ENCODE results near the gene CASR.
"Not testable (repeated sequence)": the region's sequence is repeated elsewhere in the genome, so short reads cannot be mapped to it uniquely, and the experiment has no call there.

The CASR gene

GRCh38 chr3:122198966-122199365 lies 15.5 kb downstream of the CASR start:
- TF ChIP-seq CTCF (conservative IDR thresholded peaks at IDR 0.05), result no peak
- no peak overlapping the region for H3K27ac ChIP-seq

- H3K27ac ChIP-seq, result no peak overlapping the region
- TF ChIP-seq CTCF (conservative IDR thresholded peaks at IDR 0.05), result no peak
These were observed 16.1 kb downstream of the CASR start for GRCh38 chr3:122199552-122199951.

- no peak for TF ChIP-seq CTCF (conservative IDR thresholded peaks at IDR 0.05)
- no peak overlapping the region for H3K27ac ChIP-seq
These were observed 17.2 kb downstream of the CASR start for GRCh38 chr3:122200661-122201060.

GRCh38 chr3:122201476-122201875 lies 18.0 kb downstream of the CASR start:
- not testable (repeated sequence) for H3K27ac ChIP-seq

GRCh38 chr3:122208579-122208978 lies 25.1 kb downstream of the CASR start:
- TF ChIP-seq CTCF (conservative IDR thresholded peaks at IDR 0.05), result no peak
- no peak overlapping the region for H3K27ac ChIP-seq

GRCh38 chr3:122213650-122214049 lies 30.2 kb downstream of the CASR start:
- no peak overlapping the region for H3K27ac ChIP-seq
- TF ChIP-seq CTCF (conservative IDR thresholded peaks at IDR 0.05), result no peak

- no peak overlapping the region for H3K27ac ChIP-seq
- TF ChIP-seq CTCF (conservative IDR thresholded peaks at IDR 0.05), result no peak
These were observed 31.2 kb downstream of the CASR start for GRCh38 chr3:122214711-122215110.

- H3K27ac ChIP-seq, result peak overlapping the region; percentile 13; the same call in 1 of the 2 replicates
- no peak for TF ChIP-seq CTCF (conservative IDR thresholded peaks at IDR 0.05)
These were observed 32.3 kb downstream of the CASR start for GRCh38 chr3:122215592-122216298.

Data from VCaP (cell line).